H9 (cell line): ENCODE results near the gene PRKAG2. TPM values are rescaled to one million over a fixed set of nuclear protein-coding genes. Genes with fewer than 3 reads are reported as not detected.

Source experiments
- DNase-seq: peaks from one replicate; pipeline ENCODE4 v3.0.0-alpha.2; 2017
- H2AFZ ChIP-seq: one replicate; pipeline ENCODE4 v1.6.1; 2013; ENCODE audit warnings: mild to moderate bottlenecking, low read length, control low read depth, moderate library complexity
- H2AK5ac ChIP-seq: 2 replicates; pipeline ENCODE4 v1.6.1; 2013; ENCODE audit warnings: low read length, control low read depth, mixed read lengths; ENCODE audit not compliant: insufficient read length
- H2BK120ac ChIP-seq: one replicate; pipeline ENCODE4 v1.6.1; 2013; ENCODE audit warnings: low read depth, mild to moderate bottlenecking, low read length, control low read depth, inconsistent platforms; ENCODE audit not compliant: poor library complexity, severe bottlenecking
- H2BK12ac ChIP-seq: 2 replicates; pipeline ENCODE4 v1.6.1; 2013; ENCODE audit warnings: low read length, control low read depth, mixed read lengths, low read depth; ENCODE audit not compliant: insufficient read length
- H2BK15ac ChIP-seq: 2 replicates; pipeline ENCODE4 v1.6.1; 2013; ENCODE audit warnings: low read depth, low read length, control low read depth
- H2BK20ac ChIP-seq: one replicate; pipeline ENCODE4 v1.6.1; 2013; ENCODE audit warnings: low read depth, mild to moderate bottlenecking, low read length, control low read depth, inconsistent platforms; ENCODE audit not compliant: poor library complexity, severe bottlenecking
- H2BK5ac ChIP-seq: 2 replicates; pipeline ENCODE4 v1.6.1; 2013; ENCODE audit warnings: low read length, control low read depth, mixed read lengths; ENCODE audit not compliant: insufficient read length
- H3K14ac ChIP-seq: 2 replicates; pipeline ENCODE4 v1.6.1; 2013; ENCODE audit warnings: low read length, control low read depth; ENCODE audit not compliant: insufficient read depth
- H3K18ac ChIP-seq: 2 replicates; pipeline ENCODE4 v1.6.1; 2013; ENCODE audit warnings: low read depth, mild to moderate bottlenecking, mixed read lengths, low read length, control low read depth; ENCODE audit not compliant: insufficient read length
- H3K23ac ChIP-seq: 2 replicates; pipeline ENCODE4 v1.6.1; 2013; ENCODE audit warnings: low read length, control low read depth, mixed read lengths, low read depth; ENCODE audit not compliant: insufficient read length
- H3K23me2 ChIP-seq: 2 replicates; pipeline ENCODE4 v1.6.1; 2013; ENCODE audit warnings: low read depth, mild to moderate bottlenecking, mixed read lengths, low read length, control low read depth; ENCODE audit not compliant: insufficient read length, poor library complexity, severe bottlenecking
- H3K27ac ChIP-seq: 2 replicates; pipeline ENCODE4 v1.5.1; 2013; ENCODE audit warnings: low read length, control low read depth, mixed read lengths, low read depth; ENCODE audit not compliant: insufficient read length
- H3K27me3 ChIP-seq: 2 replicates; pipeline ENCODE4 v1.6.1; 2013; ENCODE audit warnings: low read length, control low read depth, inconsistent platforms; ENCODE audit not compliant: insufficient read depth
- H3K4ac ChIP-seq: 2 replicates; pipeline ENCODE4 v1.6.1; 2013; ENCODE audit warnings: low read depth, mild to moderate bottlenecking, control low read depth, inconsistent platforms, low read length, moderate library complexity
- H3K4me1 ChIP-seq: 2 replicates; pipeline ENCODE4 v1.6.1; 2013; ENCODE audit warnings: low read length, control low read depth, inconsistent platforms; ENCODE audit not compliant: insufficient read depth
- H3K4me2 ChIP-seq: 2 replicates; pipeline ENCODE4 v1.6.1; 2013; ENCODE audit warnings: low read length, control low read depth, mixed read lengths; ENCODE audit not compliant: insufficient read length, insufficient read depth
- H3K56ac ChIP-seq: 2 replicates; pipeline ENCODE4 v1.6.1; 2013; ENCODE audit warnings: low read depth, mild to moderate bottlenecking, mixed read lengths, low read length, control low read depth; ENCODE audit not compliant: insufficient read length
- H3K79me1 ChIP-seq: 2 replicates; pipeline ENCODE4 v1.6.1; 2013; ENCODE audit warnings: low read depth, mild to moderate bottlenecking, moderate library complexity, low read length, control low read depth, inconsistent platforms; ENCODE audit not compliant: insufficient read depth, poor library complexity, severe bottlenecking
- H3K79me2 ChIP-seq: 2 replicates; pipeline ENCODE4 v1.6.1; 2013; ENCODE audit warnings: low read length, control low read depth, inconsistent platforms; ENCODE audit not compliant: insufficient read depth
- H3K9ac ChIP-seq: 2 replicates; pipeline ENCODE4 v1.6.1; 2013; ENCODE audit warnings: low read length, control low read depth, mixed read lengths; ENCODE audit not compliant: insufficient read length; ENCODE audit errors: extremely low read depth
- H3K9me3 ChIP-seq: one replicate; pipeline ENCODE4 v1.6.1; 2013; ENCODE audit warnings: low read depth, low read length, inconsistent platforms; ENCODE audit not compliant: control insufficient read depth
- H3T11ph ChIP-seq: one replicate; pipeline ENCODE4 v1.6.1; 2013; ENCODE audit warnings: mild to moderate bottlenecking, low read length, control low read depth, inconsistent platforms
- H4K20me1 ChIP-seq: one replicate; pipeline ENCODE4 v1.6.1; 2013; ENCODE audit not compliant: control insufficient read depth, insufficient read length, insufficient read depth
- H4K5ac ChIP-seq: 2 replicates; pipeline ENCODE4 v1.6.1; 2013; ENCODE audit warnings: low read depth, mild to moderate bottlenecking, mixed read lengths, low read length, control low read depth; ENCODE audit not compliant: insufficient read length
- H4K8ac ChIP-seq: replicated peaks from 2 replicates; pipeline ENCODE4 v1.6.1; 2013; ENCODE audit warnings: low read length, control low read depth, mixed read lengths, low read depth; ENCODE audit not compliant: insufficient read length
- H4K91ac ChIP-seq: 2 replicates; pipeline ENCODE4 v1.6.1; 2013; ENCODE audit warnings: low read depth, mild to moderate bottlenecking, moderate library complexity, mixed read lengths, low read length, control low read depth; ENCODE audit not compliant: insufficient read length
- H3K27ac Mint-ChIP-seq, 3 experiments: 2 replicates in 2 of 3; 3 replicates in 1 of 3; pipeline ENCODE4 v1.8.0; 2020 to 2021; ENCODE audit warnings: mixed read lengths in 3 of 3, mild to moderate bottlenecking in 1 of 3, moderate library complexity in 1 of 3
- H3K27me3 Mint-ChIP-seq: 2 replicates; pipeline ENCODE4 v1.8.0; 2021; ENCODE audit warnings: low read depth, mild to moderate bottlenecking, moderate library complexity, mixed read lengths
- H3K36me3 Mint-ChIP-seq, 3 experiments: 2 replicates in 2 of 3; 3 replicates in 1 of 3; pipeline ENCODE4 v1.8.0; 2020 to 2021; ENCODE audit warnings: low read depth in 3 of 3, mixed read lengths in 3 of 3; ENCODE audit not compliant: insufficient read depth in 1 of 3
- H3K4me1 Mint-ChIP-seq, 2 experiments: 2 replicates each; pipeline ENCODE4 v1.8.0; 2020; ENCODE audit warnings: mixed read lengths in 2 of 2
- H3K4me3 Mint-ChIP-seq, 2 experiments: 2 replicates in 1 of 2; 3 replicates in 1 of 2; pipeline ENCODE4 v1.8.0; 2020 to 2021; ENCODE audit warnings: mild to moderate bottlenecking in 2 of 2, mixed read lengths in 2 of 2, moderate library complexity in 1 of 2
- H3K9me3 Mint-ChIP-seq, 2 experiments: 2 replicates in 1 of 2; 3 replicates in 1 of 2; pipeline ENCODE4 v1.8.0; 2020; ENCODE audit warnings: mild to moderate bottlenecking in 2 of 2, mixed read lengths in 2 of 2, moderate library complexity in 1 of 2
- WGBS: extraction: QIAGEN DNeasy Blood & Tissue Kit; methylation state at CpG from one replicate; pipeline ENCODE4 v1.1.7; 2013; ENCODE audit warnings: missing lambda C conversion rate, low lambda C conversion rate, mixed read lengths; ENCODE audit not compliant: insufficient read length; ENCODE audit errors: extremely low coverage; 5-methylcytosine and 5-hydroxymethylcytosine counted together
- total RNA-seq: library from RNA; stranded (reverse); gene quantifications from 2 replicates; pipeline ENCODE4 v1.2.1, GENCODE V29; 2021
- TF ChIP-seq, protein P1 (sequence below): fragments of 200-600 bp; sonication (generic); conservative IDR thresholded peaks from 3 replicates; pipeline ENCODE4 v1.8.0; 2021; ENCODE audit warnings: antibody characterized with exemption, mild to moderate bottlenecking

The PRKAG2 gene
- total RNA-seq, 1 experiment from 2014 or later: 11.8 TPM

DNA sequence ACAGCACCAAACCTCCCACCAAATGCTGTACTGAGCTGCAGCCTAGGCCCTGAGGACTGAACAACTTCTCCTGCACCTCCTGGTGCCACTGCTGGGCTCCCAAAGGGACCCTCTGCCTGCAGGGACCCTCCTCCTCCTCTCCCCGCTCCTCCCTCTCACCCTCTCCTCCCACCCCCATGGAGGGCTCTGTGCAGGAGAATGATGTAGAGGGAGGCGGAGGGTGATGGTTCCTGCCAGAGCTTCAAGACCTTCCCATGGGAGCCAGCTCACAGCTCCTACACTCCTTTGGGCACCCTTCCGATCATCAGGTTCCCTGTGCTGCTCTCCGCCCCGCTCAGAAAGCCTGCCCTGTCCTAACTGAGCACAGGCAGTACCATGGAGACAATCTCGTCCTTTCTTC is 97.7 kb downstream of the PRKAG2 start:
- Histone ChIP-seq H3K9ac (no peak overlapping the region), H3K23ac (no peak overlapping the region), H3K79me1 (no peaks in the 10 kb centered on the region), H3K79me2 (no peaks in the 10 kb centered on the region), H3K18ac (no peak overlapping the region), H3K23me2 (peaks cover 3% of the 10 kb centered on the region), H4K20me1 (no peaks in the 10 kb centered on the region), H2BK15ac (no peak overlapping the region), H2AK5ac (no peak overlapping the region), H3K27me3 (no peaks in the 10 kb centered on the region; the same call in 1 of the 2 replicates), H2BK20ac (no peak overlapping the region), H2BK120ac (no peak overlapping the region), H3K9me3 (peaks cover 4% of the 10 kb centered on the region), H2AFZ (no peak overlapping the region), H3K4ac (no peak overlapping the region), H3K4me1 (peaks cover 2% of the 10 kb centered on the region; the same call in 1 of the 2 replicates), H3K4me2 (no peak overlapping the region), H3T11ph (no peak overlapping the region), H3K14ac (no peak overlapping the region), H2BK5ac (no peak overlapping the region), H4K8ac (no peak overlapping the region), H3K56ac (no peak overlapping the region), H4K91ac (no peak overlapping the region), H3K27ac (no peak overlapping the region), H2BK12ac (no peak overlapping the region), H4K5ac (no peak overlapping the region)
- no peak for DNase-seq
- WGBS: no CpG with 5 or more reads among the region's 6 CpGs
- H3K27ac Mint-ChIP-seq: 0 out of 7 replicates have a peak overlapping the region, but pooled peaks of 1 of the 3 experiments have one; percentile 37
- peaks cover 41% of the 10 kb centered on the region for H3K27me3 Mint-ChIP-seq
- peaks cover 10 to 16% of the 10 kb centered on the region in 2 experiments for H3K9me3 Mint-ChIP-seq
- TF ChIP-seq, protein P1, sequence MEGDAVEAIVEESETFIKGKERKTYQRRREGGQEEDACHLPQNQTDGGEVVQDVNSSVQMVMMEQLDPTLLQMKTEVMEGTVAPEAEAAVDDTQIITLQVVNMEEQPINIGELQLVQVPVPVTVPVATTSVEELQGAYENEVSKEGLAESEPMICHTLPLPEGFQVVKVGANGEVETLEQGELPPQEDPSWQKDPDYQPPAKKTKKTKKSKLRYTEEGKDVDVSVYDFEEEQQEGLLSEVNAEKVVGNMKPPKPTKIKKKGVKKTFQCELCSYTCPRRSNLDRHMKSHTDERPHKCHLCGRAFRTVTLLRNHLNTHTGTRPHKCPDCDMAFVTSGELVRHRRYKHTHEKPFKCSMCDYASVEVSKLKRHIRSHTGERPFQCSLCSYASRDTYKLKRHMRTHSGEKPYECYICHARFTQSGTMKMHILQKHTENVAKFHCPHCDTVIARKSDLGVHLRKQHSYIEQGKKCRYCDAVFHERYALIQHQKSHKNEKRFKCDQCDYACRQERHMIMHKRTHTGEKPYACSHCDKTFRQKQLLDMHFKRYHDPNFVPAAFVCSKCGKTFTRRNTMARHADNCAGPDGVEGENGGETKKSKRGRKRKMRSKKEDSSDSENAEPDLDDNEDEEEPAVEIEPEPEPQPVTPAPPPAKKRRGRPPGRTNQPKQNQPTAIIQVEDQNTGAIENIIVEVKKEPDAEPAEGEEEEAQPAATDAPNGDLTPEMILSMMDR: no peak
- peaks cover 2 to 9% of the 10 kb centered on the region in 2 experiments; a peak in 3 of 4 replicates for H3K4me1 Mint-ChIP-seq
- H3K36me3 Mint-ChIP-seq: peaks cover 3 to 10% (median 5%) of the 10 kb centered on the region in 3 experiments; a peak in 4 of 7 replicates
- no peak overlapping the region for H3K4me3 Mint-ChIP-seq
